GM19452 (cell line): ENCODE measurements around the gene CACNA1S.

Experiments used
- ATAC-seq: cut with Tn5 transposase; IDR thresholded peaks from one replicate; pipeline ENCODE4 v1.9.1; 2021; ENCODE audit not compliant: unreplicated experiment

CACNA1S gene

DNA sequence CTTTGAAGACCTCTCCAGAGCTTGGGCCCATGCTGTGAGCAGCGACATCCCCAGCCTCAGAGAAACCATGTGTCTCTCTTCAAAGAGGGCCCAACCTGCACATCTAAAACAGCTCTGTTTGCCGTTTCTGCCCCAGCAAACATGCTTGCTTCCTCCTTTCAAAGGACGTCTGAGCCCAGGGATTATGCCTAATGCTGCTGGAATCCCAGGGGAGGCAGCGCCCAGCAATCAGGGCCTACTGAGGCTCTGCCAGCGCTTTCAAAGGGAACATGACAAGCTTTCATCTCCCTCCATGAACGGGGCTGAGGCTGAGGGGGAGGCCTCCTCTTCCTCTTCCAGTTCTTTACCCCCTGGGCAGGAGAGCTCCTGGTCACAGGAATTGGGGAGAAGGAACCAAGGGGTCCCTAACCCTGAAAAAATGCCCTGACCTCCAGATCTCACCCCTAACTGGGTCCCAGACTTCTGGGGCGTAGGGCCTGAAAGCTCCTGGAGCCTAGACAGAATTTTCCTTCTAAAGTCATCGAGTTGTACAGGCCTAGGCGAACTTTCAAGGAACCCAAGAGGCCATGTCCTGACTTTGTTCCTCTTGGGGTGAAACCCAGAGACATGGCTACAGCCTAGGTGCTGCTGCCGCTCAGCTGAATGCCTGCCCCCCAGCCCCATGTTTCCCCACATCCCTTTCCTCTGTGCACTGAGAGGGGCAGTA is 28.2 kb upstream of the CACNA1S start:
- ATAC-seq: no peak

DNA sequence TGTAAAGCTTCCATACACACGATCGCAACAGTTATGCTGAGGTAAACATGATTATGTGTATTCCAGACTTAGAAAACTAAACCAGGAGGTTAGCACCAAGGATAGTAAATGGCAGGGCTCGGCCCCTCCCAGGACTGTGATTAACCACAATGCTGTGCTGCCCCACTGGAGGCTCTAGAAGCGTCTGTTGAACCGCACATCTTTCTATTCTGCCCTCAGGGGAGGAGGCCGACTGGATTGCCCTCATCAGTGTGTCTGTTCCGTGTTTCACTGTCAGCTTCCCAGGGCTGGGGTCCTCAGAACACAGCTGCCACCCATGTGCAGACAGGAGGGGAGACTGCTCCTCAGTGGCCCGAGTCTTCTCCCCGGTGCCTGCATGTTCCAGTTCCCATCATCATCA is 27.5 kb upstream of the CACNA1S start:
- ATAC-seq: no peak

DNA sequence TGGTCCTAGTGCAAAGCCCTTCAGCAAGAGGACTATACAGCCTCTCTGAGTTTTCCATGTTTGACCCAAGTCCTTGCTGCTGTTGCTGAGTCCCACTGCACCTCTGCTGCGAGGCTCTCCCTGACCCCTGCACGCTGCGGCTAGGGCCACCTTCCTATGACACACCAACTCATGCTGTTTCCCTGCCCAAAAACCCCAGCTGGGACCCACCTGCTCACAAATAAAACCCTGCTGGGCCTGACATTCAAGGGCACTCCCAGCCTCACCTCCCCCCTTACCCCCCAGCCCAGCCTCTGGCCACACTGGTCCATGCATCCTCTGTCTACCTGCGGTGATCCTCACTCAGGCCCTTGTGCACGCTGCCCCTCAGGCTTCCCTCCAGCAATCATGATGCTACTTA is 27.1 kb upstream of the CACNA1S start:
- ATAC-seq: no peak

DNA sequence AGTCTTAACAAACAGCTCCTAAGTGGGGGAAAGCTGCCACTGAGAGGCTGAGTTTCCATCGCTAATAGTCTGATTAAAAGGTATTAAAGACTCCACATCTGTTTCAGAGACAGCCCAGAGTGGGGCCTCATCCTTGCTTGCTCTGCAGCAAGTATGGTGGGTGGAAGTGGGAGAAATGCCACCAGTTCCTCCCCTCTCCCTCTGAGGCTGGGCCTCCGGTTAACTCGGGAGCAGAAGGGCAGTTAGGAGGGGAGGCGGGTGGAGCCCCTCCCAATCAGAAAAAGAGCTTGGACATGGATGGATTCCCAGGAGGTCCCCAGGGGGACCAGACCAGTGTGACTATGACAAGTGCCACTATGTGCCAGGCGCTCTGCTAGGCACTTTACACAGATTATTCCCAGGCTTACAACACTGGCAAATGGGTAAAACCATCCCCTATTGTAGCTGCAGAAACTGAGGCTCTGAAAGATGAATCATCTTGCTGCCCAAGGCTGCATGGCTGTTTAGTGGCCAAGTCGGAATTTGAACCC is 26.1 kb upstream of the CACNA1S start:
- no peak for ATAC-seq

DNA sequence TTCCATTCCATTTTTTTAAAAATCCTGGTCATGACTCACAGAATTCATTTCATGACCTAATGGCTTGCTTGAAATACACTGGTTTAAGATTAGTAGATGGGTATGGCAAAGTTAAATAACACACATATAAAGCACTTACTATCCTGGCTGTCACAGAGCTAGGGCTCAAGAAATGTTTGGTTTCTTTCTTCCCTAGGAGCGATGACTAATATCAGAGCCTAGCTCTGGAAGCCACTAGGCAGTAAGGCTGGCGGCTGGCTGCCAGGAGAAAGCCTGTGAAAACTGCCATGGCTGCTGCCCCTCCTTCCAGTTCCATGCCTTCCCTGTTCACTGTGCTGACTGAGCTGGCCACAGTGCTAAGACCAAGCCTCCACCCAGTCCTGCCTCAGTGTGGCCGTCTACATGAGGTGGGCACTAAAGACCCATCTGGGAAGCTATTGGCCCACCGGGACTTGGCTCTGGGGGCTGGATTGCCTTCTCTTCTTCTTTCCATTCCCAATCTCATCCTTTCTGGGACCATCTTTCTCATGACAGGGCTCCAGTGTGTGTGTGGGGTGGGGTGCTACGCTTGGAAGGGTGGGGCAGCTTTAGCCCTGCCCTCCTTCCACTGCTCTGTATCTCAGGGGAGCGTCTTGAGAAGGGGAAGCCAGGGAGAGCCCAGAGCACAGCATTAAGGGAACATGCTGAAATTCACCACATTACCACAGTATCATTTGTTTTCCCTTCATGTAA is 25.5 kb upstream of the CACNA1S start:
- no peak for ATAC-seq

DNA sequence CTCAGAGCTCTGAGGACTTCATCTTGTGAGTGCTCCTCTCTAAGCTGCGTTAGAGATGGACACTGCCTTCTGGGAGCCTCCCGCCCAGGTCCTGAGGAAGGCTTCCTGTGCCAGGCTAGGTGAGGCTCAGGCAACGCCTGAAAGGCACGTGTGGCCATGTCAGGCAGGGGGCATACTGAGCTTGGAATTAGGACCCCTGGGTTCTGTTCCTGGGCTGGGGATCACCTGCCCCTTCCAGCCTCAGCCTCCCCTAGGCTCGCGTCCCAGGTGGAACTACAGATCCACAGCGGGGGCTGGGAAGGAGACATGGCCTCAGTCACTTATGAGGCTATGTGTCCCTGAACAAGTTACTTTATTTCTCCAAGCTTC is 24.8 kb upstream of the CACNA1S start:
- ATAC-seq: no peak

DNA sequence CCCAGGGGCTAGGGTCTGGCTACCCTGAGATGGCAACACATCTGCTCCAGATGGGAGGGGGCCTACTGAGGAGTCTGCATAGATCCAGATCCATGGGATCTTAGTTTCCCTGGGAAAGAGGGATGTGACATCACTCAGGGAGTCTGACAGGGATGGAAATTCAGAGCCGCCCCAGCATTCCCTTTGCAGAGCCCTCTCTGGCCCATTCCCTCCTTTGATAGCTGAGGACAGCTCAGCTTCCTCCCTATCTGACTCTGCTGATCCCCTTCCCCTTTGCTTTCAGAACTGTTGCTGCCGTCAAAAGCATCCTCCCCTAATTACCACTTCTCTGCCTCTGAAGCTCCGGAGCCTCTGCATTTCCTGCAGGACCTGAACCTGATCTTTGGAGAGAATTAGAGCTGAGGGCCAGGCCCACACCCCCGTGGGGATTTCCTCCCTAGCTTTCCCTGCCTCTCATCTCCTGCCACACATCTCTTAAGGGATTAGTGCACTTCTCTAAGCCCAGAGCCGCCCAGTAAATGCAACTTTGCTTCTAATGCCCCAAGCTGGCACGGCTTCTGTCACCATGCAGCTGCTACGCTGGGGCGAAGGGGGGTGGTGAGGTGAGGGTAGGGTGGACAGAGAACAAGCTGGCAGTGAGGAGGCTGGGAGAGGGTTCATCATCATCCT is 24.3 kb upstream of the CACNA1S start:
- no peak for ATAC-seq

DNA sequence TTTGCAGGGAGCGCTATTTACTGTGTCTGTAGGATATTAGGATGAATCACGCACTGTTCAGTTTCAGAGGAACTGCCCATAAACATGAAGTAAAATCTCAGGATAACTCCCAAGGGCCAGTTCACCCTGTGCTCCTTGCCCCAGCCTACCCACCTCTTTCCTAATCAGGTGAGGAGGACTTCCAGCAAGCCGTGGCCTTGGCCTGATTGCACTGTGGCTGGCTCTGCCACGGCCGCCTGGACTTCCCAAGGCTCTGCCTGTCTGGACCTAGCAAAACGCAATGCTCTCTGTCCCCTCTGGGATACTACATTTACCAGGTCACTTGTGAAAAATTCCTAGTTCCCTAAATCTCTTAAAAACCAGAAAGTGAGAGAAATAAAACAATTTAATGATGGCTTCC is 22.2 kb upstream of the CACNA1S start:
- no peak for ATAC-seq

DNA sequence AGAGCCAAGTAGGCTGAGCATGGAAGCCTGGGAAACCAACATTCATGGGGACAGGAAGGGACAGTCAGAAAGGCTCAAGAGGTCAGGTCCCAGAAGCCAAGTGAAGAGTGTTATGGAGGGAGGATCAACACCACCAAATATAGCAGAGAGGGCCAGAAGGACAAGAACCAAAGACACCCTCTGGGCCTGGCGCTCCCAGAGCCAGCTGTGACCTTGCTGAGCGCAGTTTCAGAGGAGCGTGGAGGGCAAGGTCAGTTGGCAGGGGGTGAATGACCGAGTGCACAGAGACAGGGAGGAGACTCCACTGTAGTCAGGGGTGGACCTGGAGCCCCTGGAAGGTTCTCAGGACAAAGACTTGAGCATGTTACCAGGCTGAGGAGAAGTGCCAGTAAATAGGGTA is 19.2 kb upstream of the CACNA1S start:
- no peak for ATAC-seq

DNA sequence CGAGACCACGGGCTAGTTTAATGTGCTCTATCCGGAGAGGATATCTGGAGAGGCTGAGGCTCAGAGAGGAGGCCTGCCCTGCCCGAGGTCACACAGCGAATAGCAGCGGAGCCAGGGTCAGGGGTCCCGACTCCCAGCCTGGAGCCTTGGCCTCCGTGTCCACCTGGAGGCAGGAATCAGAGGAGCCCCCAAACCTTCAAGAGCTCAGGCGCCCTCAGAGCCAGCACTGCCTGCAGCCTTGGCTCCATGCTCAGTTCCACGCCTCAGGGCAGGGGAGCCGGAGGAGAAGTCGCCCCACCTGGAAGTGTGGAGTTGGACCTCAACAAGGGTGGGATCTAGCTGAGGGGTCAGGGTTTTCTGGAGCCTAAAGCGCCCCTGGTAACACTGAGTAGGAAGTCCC is 16.7 kb upstream of the CACNA1S start:
- ATAC-seq: no peak

DNA sequence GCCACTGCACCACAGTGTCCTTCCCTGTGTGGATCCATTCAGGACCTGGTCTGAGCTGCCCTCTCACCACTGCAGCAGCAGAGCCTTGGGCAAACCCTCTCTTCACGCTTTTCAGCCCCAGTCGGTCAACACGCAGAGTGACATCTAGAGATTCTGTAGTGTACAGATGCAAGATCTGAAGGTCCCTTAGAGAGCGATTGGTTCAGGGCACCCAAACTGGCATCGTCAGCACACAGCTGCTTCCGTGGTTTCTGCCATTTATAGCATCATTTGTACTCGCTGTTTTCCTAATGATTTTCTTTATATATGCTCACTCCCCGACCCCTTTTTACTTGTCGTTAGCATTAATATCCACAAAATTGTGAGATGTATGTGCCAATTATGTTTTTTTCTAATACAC is 16.2 kb upstream of the CACNA1S start:
- no peak for ATAC-seq

DNA sequence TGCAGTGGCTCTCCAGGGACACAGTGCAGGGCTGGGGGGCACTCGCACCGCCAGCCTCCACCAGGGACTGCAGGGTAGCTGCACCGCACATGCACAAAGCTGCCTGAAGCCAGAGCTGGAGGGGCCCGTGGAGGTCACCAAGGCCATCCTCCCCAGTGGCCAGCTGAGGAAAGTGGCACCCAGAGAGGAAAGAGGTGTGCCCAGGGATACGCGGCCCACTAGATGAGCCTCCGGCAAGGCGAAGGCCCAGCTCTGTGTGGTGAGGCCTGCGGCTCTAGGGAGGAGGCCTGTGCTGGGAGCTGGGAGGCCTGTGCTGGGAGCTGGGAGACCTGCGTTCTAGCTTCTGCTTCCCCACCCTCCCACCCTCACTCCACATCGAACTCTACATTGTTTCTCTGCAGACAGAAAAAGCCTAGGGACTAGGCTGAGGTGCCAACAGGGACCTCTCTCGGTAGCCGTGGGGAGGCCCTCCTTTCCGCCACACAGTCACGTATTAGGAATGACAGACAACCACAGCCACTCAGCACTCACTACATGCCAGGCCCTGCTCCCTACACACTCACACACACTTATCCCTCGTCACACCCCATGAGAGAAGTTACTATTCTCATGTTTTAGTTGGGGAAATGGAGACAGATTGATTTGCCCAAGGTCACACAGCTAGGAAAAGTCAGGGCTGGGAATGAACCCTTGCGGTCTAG is 15.7 kb upstream of the CACNA1S start:
- ATAC-seq: no peak

DNA sequence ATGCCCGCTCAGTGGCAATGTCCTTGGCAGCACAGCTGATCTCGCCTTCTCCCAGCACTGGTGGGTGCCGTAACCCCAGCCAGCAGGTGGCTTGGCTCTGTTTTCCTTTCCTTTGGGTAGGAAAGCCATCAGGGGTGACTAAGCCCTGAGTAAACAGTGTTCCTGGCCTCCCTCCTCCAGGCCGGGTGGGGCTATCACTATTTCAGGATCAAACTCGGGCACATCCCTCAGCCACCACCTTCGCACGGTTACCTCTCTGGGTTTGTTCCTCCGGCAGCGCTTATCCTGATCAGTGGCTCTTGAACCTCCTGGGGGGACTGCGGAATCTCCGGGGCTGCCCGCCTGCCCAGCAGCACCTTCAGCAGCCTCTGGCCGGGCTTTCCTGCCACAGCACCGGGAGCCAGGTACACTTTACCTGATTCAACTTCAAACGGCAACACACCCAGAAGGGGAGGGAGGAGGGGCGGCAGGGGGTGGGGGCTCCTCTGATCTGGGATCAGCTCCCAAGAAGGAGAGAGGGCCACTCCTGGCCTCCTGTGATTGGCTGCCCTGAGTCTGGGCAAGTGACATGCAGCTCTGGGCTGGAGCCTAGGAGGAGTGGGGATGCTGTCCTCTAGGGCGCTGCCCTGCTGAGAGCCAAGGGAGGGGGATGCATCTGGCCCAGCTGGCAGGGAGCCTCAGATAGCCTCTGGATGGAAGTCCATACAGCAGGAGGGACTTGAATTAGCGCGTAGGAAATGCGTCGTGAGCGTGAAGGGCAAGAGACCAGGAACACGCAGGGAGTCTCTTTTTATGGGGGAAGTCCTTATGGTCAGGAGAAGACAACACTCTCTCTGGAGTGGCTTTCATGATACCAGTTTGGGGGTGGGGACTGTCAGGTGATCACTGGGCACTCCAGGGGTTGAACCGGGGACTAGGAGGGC is 14.9 kb upstream of the CACNA1S start, which contains the start of gene ASCL5:
Gene ASCL5, minus strand, starts transcription at position 353 of the 923 bp plus-strand sequence. CDS start 11,812 bp downstream, outside the sequence.
- ATAC-seq: no peak

DNA sequence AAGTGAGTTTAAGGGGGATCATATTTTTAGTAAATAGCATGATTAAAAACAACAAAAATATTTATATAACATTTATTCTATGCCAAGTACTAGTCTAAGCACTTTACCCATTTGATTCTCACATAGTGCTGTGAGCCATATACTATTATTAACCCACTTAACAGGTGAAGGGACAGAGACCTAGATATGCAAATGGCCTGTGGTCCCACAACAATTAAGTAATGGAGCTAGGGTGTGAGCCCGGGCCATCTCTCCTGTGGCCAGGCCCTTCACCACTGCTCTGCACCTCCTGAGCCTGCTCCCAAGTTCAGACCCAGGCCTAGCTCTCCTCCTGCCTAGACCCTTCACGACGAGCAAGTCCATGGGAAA is 14.2 kb upstream of the CACNA1S start:
- ATAC-seq: no peak

DNA sequence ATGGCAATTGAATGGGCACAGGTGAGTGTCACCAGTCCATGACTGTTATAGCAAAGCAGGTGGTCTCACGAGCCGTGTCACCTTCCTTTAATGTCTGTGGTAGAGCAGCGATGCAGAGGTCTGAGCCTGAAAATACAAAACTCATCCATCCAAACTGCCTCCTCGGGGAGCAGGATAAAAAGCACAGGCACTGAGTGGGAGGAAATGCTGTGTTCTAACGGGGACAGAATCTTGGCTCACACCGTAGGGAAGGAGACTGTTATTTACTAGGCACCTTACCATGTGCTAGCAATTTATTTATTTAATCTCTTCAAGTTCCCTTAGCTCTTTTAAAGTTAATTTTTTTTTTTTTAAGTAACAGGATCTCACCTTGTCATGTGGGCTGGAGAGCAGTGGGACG is 13.6 kb upstream of the CACNA1S start:
- no peak for ATAC-seq

DNA sequence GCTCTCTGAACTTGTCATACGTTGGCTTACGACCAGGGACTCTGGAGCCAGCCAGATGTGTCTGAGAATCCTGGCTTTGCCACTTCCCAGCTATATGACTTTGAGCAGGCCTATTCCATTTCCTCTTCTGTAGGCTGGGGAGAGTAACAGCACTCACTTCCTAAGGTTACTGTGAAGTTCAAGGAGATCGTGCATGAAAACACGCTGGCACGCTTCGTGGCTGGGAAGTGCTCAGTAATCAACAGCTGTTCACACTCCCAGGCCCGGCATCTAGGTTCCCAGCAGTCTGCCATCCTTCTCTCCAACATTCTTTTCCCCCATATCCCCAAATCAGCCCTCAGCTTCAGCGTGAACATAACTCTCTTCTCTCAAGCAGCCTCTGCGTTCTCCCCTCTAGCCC is 12.8 kb upstream of the CACNA1S start:
- no peak for ATAC-seq

DNA sequence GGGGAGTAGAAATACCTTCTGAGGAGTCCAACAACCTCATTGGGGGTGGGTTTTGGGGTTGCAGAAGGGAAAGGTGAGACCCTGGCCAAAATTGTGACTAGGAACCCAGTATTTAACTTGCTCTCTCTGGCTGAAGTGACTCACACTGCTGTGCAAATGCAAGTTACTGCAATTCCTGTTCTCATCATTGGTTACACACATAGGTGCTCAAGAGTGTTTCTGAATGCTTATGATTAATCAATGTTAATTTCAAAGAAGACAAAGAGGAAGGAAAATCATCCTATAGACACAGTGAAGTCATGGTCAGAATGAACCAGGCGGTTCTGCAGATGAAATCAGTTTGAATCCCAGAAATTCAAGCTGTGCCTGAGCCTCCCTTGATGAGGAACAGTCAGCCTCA is 11.6 kb upstream of the CACNA1S start:
- no peak for ATAC-seq

DNA sequence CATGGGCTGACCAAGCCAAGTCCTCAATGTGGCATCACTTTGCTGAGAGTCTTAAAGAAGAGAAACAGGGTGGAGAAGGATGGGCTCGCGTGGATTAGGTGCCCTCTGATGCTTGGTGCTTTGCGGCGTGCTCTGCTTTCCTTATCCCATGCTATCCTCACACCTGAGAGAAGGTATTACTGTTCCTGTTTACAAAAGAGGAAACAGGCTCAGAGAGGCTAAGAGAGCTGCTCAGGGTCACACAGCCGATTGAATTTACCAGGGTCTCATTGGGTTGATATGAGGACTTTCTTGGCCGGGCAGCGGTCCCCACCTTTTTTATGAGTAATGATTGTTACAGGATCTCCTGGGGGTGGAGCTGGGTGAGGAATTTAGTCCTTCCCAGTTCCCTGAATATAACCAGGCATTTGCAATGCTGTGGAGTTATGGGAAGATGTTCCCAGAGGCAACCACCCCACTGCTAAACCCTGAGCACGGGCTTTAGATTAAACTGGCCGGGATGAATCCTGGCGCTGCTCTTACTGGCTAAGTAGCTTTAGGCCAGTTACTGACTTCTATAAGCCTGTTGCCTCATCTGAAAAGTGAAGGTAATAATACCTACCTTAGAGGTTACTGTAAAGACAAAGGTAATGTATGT is 10.2 kb upstream of the CACNA1S start:
- ATAC-seq: no peak

DNA sequence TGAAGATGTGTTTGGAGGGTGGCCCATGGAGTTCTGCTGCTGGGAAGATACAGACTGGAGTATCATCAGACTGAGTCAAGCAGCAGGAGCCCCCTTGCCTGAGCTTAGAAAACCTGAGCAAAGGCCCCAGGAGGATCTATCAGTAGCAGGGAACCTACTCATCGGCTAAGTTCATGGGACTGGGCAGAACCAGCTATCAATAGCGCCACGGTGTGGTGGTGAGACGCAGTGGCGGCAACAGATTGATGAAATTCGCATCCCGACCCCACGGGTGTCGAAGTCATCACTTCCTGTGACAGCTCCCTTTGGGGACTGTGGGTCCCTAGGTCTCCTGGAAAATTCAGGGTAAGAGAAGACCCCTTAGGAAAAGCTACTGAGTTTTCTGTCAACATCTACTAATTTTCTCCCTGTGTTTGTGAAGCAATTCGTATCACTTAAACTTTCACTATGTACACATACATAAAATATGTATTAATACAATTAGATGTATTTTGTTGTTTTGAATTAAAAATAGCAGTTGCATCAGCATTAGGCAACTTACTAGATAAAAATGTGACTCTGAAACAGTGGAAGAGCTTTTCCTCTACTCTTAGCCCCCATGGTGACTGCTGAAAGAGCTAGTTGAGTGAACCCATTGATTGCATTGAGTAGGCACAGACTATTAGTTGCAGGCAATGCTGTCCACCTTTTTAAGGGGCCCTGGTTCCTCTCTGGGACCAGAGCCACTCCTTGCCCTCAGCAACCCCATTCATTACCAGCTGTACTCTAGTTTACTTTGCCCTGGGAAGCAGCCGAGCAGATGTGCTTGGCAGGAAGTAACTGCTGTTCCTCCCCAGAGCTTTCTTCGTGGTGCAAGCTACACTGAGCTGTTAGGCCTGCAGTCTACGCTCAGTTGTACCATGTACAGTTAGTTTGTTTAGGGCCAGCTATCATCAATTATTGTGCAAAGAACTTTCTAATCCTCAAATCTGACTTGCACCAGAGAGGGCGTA is 7.3 kb upstream of the CACNA1S start:
- no peak for ATAC-seq
